Measurements from ENCODE around the gene KLF1. TPM values are rescaled to one million over a fixed set of nuclear protein-coding genes. Genes with fewer than 3 reads are reported as not detected.

KLF1 gene
- total RNA-seq, 2 experiments from 2014 or later = 0.16 TPM; not detected in 1

DNA sequence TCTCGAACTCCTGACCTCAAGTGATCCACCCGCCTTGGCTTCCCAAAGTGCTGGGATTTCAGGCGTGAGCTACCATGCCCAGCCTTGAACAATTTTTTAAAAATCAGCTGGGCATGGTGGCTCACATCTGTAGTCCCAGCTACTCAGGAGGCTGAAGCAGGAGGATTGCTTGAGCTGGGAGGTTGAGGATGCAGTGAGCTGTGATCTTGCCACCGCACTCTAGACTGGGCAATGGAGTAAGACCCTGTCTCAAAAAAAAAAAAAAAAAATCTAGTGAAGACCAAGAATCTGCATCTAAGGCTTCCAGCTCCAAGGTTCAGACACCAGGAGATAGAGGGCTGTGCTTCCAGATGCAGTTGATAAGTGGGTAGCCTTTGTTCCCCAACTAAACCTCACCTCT lies 22.9 kb downstream of the KLF1 start:
- ChIA-PET CTCF (ENCODE audit: unreplicated experiment) (no interaction called here), POLR2A (interaction anchor here (1.8 kb wide), 1 partner anchor 17 kb away, joined by 4 read pairs; the partner anchor contains the start of gene DNASE2)
- H4K20me1 ChIP-seq (ENCODE audit: insufficient read depth, low read length) = no peaks in the 10 kb centered on the region
- H3K9me3 ChIP-seq (ENCODE audit: low read length) = no peaks in the 10 kb centered on the region
- no peak overlapping the region for H3K4me2 ChIP-seq (ENCODE audit: low read length)
- TF ChIP-seq, protein P1, sequence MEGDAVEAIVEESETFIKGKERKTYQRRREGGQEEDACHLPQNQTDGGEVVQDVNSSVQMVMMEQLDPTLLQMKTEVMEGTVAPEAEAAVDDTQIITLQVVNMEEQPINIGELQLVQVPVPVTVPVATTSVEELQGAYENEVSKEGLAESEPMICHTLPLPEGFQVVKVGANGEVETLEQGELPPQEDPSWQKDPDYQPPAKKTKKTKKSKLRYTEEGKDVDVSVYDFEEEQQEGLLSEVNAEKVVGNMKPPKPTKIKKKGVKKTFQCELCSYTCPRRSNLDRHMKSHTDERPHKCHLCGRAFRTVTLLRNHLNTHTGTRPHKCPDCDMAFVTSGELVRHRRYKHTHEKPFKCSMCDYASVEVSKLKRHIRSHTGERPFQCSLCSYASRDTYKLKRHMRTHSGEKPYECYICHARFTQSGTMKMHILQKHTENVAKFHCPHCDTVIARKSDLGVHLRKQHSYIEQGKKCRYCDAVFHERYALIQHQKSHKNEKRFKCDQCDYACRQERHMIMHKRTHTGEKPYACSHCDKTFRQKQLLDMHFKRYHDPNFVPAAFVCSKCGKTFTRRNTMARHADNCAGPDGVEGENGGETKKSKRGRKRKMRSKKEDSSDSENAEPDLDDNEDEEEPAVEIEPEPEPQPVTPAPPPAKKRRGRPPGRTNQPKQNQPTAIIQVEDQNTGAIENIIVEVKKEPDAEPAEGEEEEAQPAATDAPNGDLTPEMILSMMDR (conservative IDR thresholded peaks at IDR 0.05; ENCODE audit: low read length) = no peak
- no peak for TF ChIP-seq EZH2phosphoT487 (IDR thresholded peaks at IDR 0.05; ENCODE audit: borderline replicate concordance, low read depth, low read length)
- no peak for DNase-seq (ENCODE audit: low spot score)
- peaks cover 14% of the 10 kb centered on the region for H3K4me1 ChIP-seq (ENCODE audit: insufficient read depth, low read length, poor library complexity, severe bottlenecking)
- no TSS peak for BruUV-seq (replicated peaks)
- no peaks in the 10 kb centered on the region for H3K79me2 ChIP-seq (ENCODE audit: insufficient read depth, low read depth, low read length)
- intact Hi-C loops (cut with micrococcal nuclease; ENCODE audit: unreplicated experiment) = no loop called here
- H2AFZ ChIP-seq (ENCODE audit: low read length) = no peak overlapping the region
- H3K9me2 ChIP-seq (ENCODE audit: insufficient read depth, low read length) = no peaks in the 10 kb centered on the region
- no peaks in the 10 kb centered on the region for H3K36me3 ChIP-seq (ENCODE audit: insufficient read depth, low read length)
- H3K4me3 ChIP-seq (ENCODE audit: low read depth, low read length, poor library complexity, severe bottlenecking) = no peak overlapping the region
- no peak overlapping the region for H3K27ac ChIP-seq (ENCODE audit: low read depth, low read length, poor library complexity, severe bottlenecking)

DNA sequence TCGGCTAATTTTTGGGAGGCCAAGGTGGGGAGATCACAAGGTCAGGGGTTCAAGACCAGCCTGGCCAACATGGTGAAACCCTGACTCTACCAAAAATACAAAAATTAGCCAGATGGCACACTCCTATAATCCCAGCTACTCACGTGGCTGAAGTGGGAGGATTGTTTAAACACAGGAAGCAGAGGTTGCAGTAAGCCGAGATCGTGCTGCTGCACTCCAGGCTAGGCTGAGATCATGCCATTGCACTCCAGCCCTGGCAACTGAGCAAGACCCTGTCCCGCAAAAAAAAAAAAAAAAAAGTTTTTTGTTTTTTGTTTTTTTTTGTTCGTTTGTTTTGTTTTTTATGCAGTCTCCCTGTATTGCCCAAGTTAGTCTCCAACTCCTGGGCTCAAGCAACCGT lies 27.5 kb downstream of the KLF1 start:
- H3K9me2 ChIP-seq (ENCODE audit: insufficient read depth, low read length) = no peaks in the 10 kb centered on the region
- no peaks in the 10 kb centered on the region for H4K20me1 ChIP-seq (ENCODE audit: insufficient read depth, low read length)
- H3K4me2 ChIP-seq (ENCODE audit: low read length) = no peak overlapping the region
- H3K36me3 ChIP-seq (ENCODE audit: insufficient read depth, low read length) = peaks cover 8% of the 10 kb centered on the region; the same call in 1 of the 2 replicates
- intact Hi-C loops (cut with micrococcal nuclease; ENCODE audit: unreplicated experiment) = no loop called here
- TF ChIP-seq EZH2phosphoT487 (IDR thresholded peaks at IDR 0.05; ENCODE audit: borderline replicate concordance, low read depth, low read length) = no peak
- TF ChIP-seq, protein P1 (conservative IDR thresholded peaks at IDR 0.05; ENCODE audit: low read length) = no peak
- H3K9me3 ChIP-seq (ENCODE audit: low read length) = no peaks in the 10 kb centered on the region
- ChIA-PET POLR2A (no interaction called here), CTCF (ENCODE audit: unreplicated experiment) (no interaction called here)
- H3K4me1 ChIP-seq (ENCODE audit: insufficient read depth, low read length, poor library complexity, severe bottlenecking) = no peaks in the 10 kb centered on the region
- H3K27ac ChIP-seq (ENCODE audit: low read depth, low read length, poor library complexity, severe bottlenecking) = no peak overlapping the region
- no peak overlapping the region for H2AFZ ChIP-seq (ENCODE audit: low read length)
- BruUV-seq (replicated peaks) = no TSS peak
- H3K4me3 ChIP-seq (ENCODE audit: low read depth, low read length, poor library complexity, severe bottlenecking) = no peak overlapping the region
- no peaks in the 10 kb centered on the region for H3K79me2 ChIP-seq (ENCODE audit: insufficient read depth, low read depth, low read length)
- no peak for DNase-seq (ENCODE audit: low spot score)

DNA sequence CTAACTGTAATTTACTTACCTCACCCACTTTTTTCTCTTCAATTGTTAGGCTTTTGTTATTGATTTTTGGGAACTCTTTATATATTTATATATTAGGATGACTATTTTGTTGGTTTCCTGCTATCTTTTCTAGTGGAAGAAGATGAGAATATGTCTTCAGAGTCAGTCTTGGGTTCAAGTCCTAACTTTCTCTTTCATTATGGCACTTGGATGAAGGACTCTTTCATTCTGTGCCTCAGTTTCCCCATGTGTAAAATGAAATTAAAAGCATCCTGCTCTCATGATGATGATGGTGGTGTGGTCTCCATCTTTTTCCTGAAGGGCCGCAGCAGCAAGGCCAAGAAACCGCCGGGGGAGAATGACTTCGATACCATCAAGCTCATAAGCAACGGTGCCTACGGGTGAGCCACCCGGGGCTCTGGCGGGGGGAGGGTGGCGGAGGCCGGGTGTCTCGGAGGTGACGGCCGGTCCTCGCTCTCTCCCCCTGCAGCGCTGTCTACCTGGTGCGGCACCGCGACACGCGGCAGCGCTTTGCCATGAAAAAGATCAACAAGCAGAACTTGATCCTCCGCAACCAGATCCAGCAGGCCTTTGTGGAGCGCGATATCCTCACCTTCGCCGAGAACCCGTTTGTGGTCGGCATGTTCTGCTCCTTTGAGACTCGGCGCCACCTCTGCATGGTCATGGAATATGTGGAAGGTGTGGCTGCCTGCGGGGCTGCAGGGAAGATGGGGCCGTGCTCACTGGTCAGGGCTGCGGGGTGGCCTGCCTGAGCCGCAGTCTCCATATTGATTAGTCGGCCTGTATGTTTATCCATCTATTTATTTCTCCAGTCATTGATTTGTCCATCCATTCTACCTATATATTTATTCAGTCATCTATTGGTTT lies 28.7 kb downstream of the KLF1 start:
- Histone ChIP-seq H3K27ac (ENCODE audit: low read depth, low read length, poor library complexity, severe bottlenecking) (no peak overlapping the region), H4K20me1 (ENCODE audit: insufficient read depth, low read length) (no peaks in the 10 kb centered on the region), H2AFZ (ENCODE audit: low read length) (no peak overlapping the region), H3K4me2 (ENCODE audit: low read length) (no peak overlapping the region), H3K36me3 (ENCODE audit: insufficient read depth, low read length) (peaks cover 12% of the 10 kb centered on the region; the same call in 1 of the 2 replicates), H3K9me3 (ENCODE audit: low read length) (no peaks in the 10 kb centered on the region), H3K4me3 (ENCODE audit: low read depth, low read length, poor library complexity, severe bottlenecking) (no peak overlapping the region), H3K4me1 (ENCODE audit: insufficient read depth, low read length, poor library complexity, severe bottlenecking) (no peaks in the 10 kb centered on the region), H3K79me2 (ENCODE audit: insufficient read depth, low read depth, low read length) (no peaks in the 10 kb centered on the region), H3K9me2 (ENCODE audit: insufficient read depth, low read length) (no peaks in the 10 kb centered on the region)
- no TSS peak for BruUV-seq (replicated peaks)
- DNase-seq (ENCODE audit: low spot score) = no peak
- ChIA-PET POLR2A (no interaction called here), CTCF (ENCODE audit: unreplicated experiment) (no interaction called here)
- no peak for TF ChIP-seq EZH2phosphoT487 (IDR thresholded peaks at IDR 0.05; ENCODE audit: borderline replicate concordance, low read depth, low read length)
- TF ChIP-seq, protein P1 (conservative IDR thresholded peaks at IDR 0.05; ENCODE audit: low read length) = no peak
- intact Hi-C loops (cut with micrococcal nuclease; ENCODE audit: unreplicated experiment) = no loop called here

Data from OCI-LY7 (cell line).